Activated CD8-positive, alpha-beta memory T cell treated with anti-CD3 and anti-CD28 coated beads for 4 hours (primary cell): ENCODE measurements around the gene NR2F6.
"Not testable (repeated sequence)": the region's sequence is repeated elsewhere in the genome, so short reads cannot be mapped to it uniquely, and the experiment has no call there.

Experiments used
- DNase-seq, 2 donors: peaks; one replicate each; pipeline ENCODE4 v3.0.0-alpha.2; 2020; ENCODE audit warnings: low read depth in 2 of 2

Gene NR2F6

GRCh38 chr19:17210296-17210695, 35.4 kb downstream of the NR2F6 start:
- no peak for DNase-seq

- DNase-seq, result no peak
These were observed 36.3 kb downstream of the NR2F6 start for GRCh38 chr19:17209126-17210036.

- no peak for DNase-seq
These were observed 38.8 kb downstream of the NR2F6 start for GRCh38 chr19:17206736-17207581.

- peak; percentile 36 to 37 for DNase-seq
These were observed 40.2 kb downstream of the NR2F6 start for GRCh38 chr19:17205237-17206140.

GRCh38 chr19:17202713-17203112, 43.0 kb downstream of the NR2F6 start:
- DNase-seq, result no peak

GRCh38 chr19:17202249-17202648, 43.5 kb downstream of the NR2F6 start:
- DNase-seq, result no peak

GRCh38 chr19:17200408-17201079, 45.2 kb downstream of the NR2F6 start:
- DNase-seq, result no peak

GRCh38 chr19:17197666-17198065, 48.1 kb downstream of the NR2F6 start:
- no peak for DNase-seq

GRCh38 chr19:17196610-17197009, 49.1 kb downstream of the NR2F6 start:
- no peak for DNase-seq

GRCh38 chr19:17195106-17195505, 50.6 kb downstream of the NR2F6 start:
- DNase-seq, result no peak

- no peak for DNase-seq
These were observed 51.1 kb downstream of the NR2F6 start for GRCh38 chr19:17194608-17195007.

- no peak for DNase-seq
These were observed 53.0 kb downstream of the NR2F6 start for GRCh38 chr19:17192751-17193150.

- DNase-seq, result not testable (repeated sequence)
These were observed 54.0 kb downstream of the NR2F6 start for GRCh38 chr19:17191736-17192135.

GRCh38 chr19:17185590-17185989, 60.1 kb downstream of the NR2F6 start:
- no peak for DNase-seq

GRCh38 chr19:17184371-17184841, 61.3 kb downstream of the NR2F6 start:
- DNase-seq, result peak; percentile 22 to 26

- no peak for DNase-seq
These were observed 61.8 kb downstream of the NR2F6 start for GRCh38 chr19:17183858-17184321.

GRCh38 chr19:17183271-17183761, 62.4 kb downstream of the NR2F6 start:
- no peak for DNase-seq
